Subcutaneous abdominal adipose tissue (tissue), 5 donors: ENCODE measurements around the gene IL31.

Experiments
- H3K27ac ChIP-seq: one replicate; pipeline ENCODE4 v1.7.0; 2013; ENCODE audit warnings: low read depth, mild to moderate bottlenecking, inconsistent platforms, low read length, moderate library complexity
- H3K27me3 ChIP-seq, 5 donors: one replicate each; pipeline ENCODE4 v1.7.0; 2013; ENCODE audit warnings: low read length in 5 of 5, inconsistent platforms in 1 of 5; ENCODE audit not compliant: control insufficient read depth in 5 of 5, insufficient read depth in 4 of 5
- H3K36me3 ChIP-seq, 5 donors: one replicate each; pipeline ENCODE4 v1.7.0; 2013; ENCODE audit warnings: low read length in 5 of 5; ENCODE audit not compliant: control insufficient read depth in 5 of 5, insufficient read depth in 5 of 5
- H3K4me1 ChIP-seq, 5 donors: one replicate each; pipeline ENCODE4 v1.7.0; 2013; ENCODE audit warnings: low read length in 5 of 5, mild to moderate bottlenecking in 3 of 5, moderate library complexity in 1 of 5; ENCODE audit not compliant: control insufficient read depth in 5 of 5, insufficient read depth in 5 of 5
- H3K4me3 ChIP-seq, 5 donors: one replicate each; pipeline ENCODE4 v1.7.0; 2013; ENCODE audit warnings: low read length in 5 of 5, low read depth in 1 of 5
- H3K9ac ChIP-seq, 5 donors: one replicate each; pipeline ENCODE4 v1.7.0; 2013; ENCODE audit warnings: low read length in 5 of 5, mild to moderate bottlenecking in 4 of 5, moderate library complexity in 3 of 5
- H3K9me3 ChIP-seq, 5 donors: one replicate each; pipeline ENCODE4 v1.7.0; 2013; ENCODE audit warnings: low read length in 5 of 5; ENCODE audit not compliant: control insufficient read depth in 5 of 5
- donor health status: healthy.
- donor health status: healthy.
- donor health status: healthy.
- donor health status: healthy.
- donor health status: healthy.

IL31 gene

DNA sequence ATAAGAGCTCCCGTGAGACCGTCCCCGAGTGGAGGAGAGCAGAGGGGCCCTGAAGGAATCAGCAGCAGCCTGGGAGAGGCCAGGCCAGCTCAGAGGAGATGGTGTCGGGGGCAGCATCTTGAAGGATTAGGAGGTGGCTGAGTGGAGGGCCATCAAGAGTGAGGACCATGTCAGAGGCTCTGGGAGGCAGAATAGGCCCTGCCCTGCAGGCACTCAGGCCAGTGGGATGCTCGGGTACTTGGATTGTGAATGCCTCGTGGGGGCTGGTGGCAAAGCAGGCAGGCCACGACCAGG is 47.7 kb downstream of the IL31 start:
- Histone ChIP-seq H3K27me3 (no peaks in the 10 kb centered on the region), H3K36me3 (peaks cover 3 to 42% (median 42%) of the 10 kb centered on the region in 5 donors), H3K9me3 (no peaks in the 10 kb centered on the region), H3K4me3 (no peak overlapping the region), H3K27ac (no peak overlapping the region), H3K4me1 (peaks cover 2 to 41% (median 28%) of the 10 kb centered on the region in 5 donors), H3K9ac (peak overlapping the region in 1 of 5 donors; percentile 31)

DNA sequence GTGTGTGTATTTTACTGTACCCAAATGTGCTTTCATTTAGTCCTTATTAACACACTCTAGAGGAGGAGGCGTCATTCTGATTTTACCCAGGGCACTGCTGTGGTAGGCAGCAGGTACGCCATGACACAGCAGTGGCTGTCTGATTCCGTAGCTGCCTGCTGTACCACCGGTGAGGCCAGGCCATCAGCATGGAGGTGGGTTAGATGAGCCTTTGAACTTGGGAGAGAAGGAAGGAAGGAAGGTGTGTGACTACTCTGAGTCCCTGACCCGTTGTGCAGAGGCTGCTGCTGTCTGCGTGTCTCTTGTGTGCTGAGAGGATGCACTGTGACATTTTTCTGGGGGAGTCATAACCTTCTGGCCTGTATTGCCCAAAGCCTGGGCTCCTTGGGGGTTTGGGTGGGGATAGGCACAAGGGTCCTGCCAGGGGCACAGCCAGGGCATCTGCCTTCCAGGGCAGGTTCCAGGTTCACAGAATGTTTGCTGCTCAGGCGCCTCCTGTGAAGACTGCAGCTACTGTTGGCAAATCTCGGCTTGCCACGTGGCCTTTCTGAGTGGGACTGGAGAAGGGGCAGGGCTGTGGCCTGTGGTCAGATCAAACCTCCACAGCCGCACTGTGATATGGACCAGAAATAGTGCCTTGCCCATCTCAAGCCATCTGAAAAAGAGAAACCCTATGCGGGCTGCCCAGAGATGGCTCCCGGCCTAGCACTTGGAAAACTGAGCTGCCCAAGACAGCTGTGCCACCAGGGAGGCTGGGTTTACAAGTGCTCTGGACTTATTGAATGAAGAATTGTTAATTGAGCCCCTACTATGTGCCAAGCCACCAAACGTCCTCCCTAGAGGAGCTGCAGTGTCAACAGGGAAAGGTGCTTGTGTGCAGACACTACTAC is 48.3 kb downstream of the IL31 start:
- H3K9me3 ChIP-seq: no peaks in the 10 kb centered on the region
- H3K27ac ChIP-seq: no peak overlapping the region
- H3K27me3 ChIP-seq: no peaks in the 10 kb centered on the region
- peaks cover 2 to 41% (median 28%) of the 10 kb centered on the region in 5 donors for H3K4me1 ChIP-seq
- H3K4me3 ChIP-seq: no peak overlapping the region
- H3K36me3 ChIP-seq: peaks cover 3 to 37% (median 36%) of the 10 kb centered on the region in 5 donors
- H3K9ac ChIP-seq: peak overlapping the region in 1 of 5 donors; percentile 31

DNA sequence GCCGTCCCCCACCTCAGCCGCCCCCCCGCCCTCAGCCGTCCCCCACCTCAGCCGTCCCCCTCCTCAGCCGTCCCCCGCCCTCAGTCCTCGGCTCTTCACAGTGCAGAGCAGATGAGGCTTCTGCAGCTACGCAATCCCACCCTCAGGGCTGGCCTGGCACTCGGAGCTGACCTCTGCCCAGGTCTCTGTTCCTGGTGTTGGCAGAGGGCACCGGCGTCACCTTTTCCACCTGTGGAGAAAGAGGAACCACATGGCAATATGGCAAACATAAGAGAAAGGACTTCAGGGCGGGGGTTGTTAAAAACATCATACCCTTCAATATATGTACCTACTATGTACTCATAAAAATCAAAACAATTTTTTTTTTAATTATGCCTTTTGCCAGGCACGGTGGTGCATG is 49.7 kb downstream of the IL31 start:
- H3K4me3 ChIP-seq: no peak overlapping the region

DNA sequence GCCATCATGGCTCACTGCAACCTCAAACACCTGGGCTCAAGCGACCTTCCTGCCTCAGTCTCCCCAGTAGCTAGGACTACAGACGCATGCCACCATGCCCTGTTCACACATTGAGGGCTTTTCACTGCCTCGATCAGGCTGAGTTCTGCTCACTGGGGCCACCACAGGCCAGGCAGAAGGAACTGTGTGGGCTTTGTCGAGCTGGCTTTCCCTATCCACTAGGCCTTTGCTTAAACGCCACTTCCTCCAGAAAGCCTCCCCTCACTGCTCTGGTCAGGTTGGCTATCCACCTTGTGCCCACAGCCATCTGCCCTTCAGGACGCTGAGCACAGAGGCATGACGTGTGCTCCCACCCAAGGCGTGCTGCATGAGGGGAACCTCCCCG is 50.3 kb downstream of the IL31 start:
- peaks cover 2 to 41% (median 29%) of the 10 kb centered on the region in 5 donors for H3K4me1 ChIP-seq
- no peak overlapping the region for H3K4me3 ChIP-seq
- no peak overlapping the region for H3K27ac ChIP-seq
- H3K36me3 ChIP-seq: peaks cover 3 to 18% (median 16%) of the 10 kb centered on the region in 5 donors
- no peaks in the 10 kb centered on the region for H3K27me3 ChIP-seq
- H3K9me3 ChIP-seq: no peaks in the 10 kb centered on the region
- peak overlapping the region in 1 of 5 donors; percentile 38 for H3K9ac ChIP-seq

More for the DNA sequence above, 49.7 kb downstream of the IL31 start:
- no peaks in the 10 kb centered on the region for H3K27me3 ChIP-seq
- H3K36me3 ChIP-seq: peaks cover 3 to 25% (median 23%) of the 10 kb centered on the region in 5 donors
- no peaks in the 10 kb centered on the region for H3K9me3 ChIP-seq
- H3K27ac ChIP-seq: no peak overlapping the region
- H3K4me1 ChIP-seq: peaks cover 2 to 41% (median 29%) of the 10 kb centered on the region in 5 donors
- no peak overlapping the region for H3K9ac ChIP-seq

DNA sequence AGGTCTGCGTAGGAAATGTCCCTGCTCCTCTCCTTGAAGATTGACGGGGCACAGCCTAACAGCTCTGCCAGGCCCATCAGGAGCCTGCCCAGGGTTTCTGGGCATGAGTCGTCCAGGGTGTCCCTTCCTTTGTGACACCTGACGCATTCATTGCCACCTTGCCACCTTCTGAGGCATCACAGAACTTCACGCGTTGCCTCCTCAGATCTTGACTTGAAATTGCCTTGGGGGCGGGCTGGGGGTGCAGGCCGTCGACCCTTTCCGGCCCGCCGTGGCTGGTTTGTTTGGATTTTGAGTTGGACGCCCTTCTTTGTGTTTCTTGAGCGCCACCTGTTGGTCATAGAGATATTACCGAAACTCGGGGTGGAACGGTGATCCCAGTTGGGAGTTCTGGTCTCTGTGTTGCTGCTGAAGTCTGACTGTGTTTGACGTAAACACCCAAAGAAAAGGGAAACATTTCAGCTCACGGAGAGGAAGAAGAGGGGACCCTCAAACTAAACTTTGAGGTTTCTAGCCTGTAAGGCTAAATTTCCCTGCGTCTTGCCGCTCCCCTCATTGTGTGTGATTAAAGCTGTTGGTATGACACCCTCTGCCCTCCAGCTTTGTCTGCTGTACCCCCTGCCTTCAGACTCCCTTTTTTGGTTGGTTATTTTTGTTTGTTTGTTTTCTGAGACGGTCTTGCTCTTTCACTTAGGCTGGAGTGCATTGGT is 50.8 kb downstream of the IL31 start:
- Histone ChIP-seq H3K4me3 (peak overlapping the region in 2 of 5 donors; percentile 37 to 42), H3K4me1 (peaks cover 2 to 41% (median 29%) of the 10 kb centered on the region in 5 donors)

More for the DNA sequence above, 50.8 kb downstream of the IL31 start:
- Histone ChIP-seq H3K36me3 (peaks cover 1 to 13% (median 11%) of the 10 kb centered on the region in 5 donors), H3K27me3 (no peaks in the 10 kb centered on the region), H3K27ac (no peak overlapping the region), H3K9ac (peak overlapping the region in 2 of 5 donors; percentile 38 to 52), H3K9me3 (no peaks in the 10 kb centered on the region)
